Dermis microvascular lymphatic vessel endothelial cell (primary cell): ENCODE measurements around the gene PRRC2B. TPM values are rescaled to one million over a fixed set of nuclear protein-coding genes. Genes with fewer than 3 reads are reported as not detected.
"Not testable (repeated sequence)": the region's sequence is repeated elsewhere in the genome, so short reads cannot be mapped to it uniquely, and the experiment has no call there.

Source experiments
- DNase-seq, 2 donors: peaks; one replicate each; pipeline versions ENCODE4 v3.0.0 to v3.0.0-alpha.2; 2010; ENCODE audit warnings: low read depth in 2 of 2
- total RNA-seq: library from RNA; depleted of rRNA; stranded (reverse); fragments of >200 nt; gene quantifications from 2 replicates; pipeline ENCODE4 v1.2.1, GENCODE V29; 2014

Gene PRRC2B
- total RNA-seq, 1 donor from 2014 or later = 31.1 TPM

DNA sequence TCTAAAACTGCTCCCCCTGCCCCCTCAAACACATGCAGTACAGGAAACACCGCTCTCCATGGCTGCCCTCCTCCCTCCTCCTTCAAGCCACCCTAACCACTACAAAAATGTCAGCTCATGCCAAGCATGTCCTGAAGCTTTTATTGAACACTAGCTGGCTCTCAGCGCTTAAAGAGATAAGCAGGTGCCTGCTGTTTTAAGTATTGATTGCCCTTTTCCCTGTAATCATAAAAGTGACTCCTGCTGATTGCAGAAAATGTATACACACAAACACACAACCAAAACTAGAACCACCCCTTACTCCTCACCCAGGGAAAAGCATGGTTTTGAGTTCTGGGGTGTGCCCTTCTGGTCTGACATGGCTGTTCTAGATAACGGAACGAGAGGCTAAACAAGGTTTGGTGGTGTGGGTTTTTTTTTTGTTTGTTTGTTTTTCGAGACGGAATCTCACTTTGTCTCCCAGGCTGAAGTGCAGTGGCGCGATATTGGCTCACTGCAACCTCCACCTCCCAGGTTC is 140.9 kb downstream of the PRRC2B start:
- no peak for DNase-seq

DNA sequence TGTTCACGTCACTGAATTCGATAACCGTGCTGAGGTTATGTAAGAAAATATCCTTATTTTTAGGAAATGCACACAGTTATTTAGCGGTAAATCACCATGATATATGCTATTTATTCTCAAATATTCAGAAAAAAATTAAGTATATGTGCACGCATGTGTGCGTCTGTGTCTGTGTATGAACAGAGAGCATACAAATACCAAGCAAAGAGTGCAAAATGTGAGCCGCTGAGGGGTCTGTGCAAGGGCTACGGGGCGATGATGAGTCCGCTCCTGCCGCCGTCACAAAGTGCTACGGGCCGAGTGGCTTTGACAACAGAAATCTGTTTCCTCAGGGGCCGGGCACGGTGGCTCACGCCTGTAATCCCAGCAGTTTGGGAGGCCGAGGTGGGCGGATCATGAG is 144.1 kb downstream of the PRRC2B start:
- no peak for DNase-seq

DNA sequence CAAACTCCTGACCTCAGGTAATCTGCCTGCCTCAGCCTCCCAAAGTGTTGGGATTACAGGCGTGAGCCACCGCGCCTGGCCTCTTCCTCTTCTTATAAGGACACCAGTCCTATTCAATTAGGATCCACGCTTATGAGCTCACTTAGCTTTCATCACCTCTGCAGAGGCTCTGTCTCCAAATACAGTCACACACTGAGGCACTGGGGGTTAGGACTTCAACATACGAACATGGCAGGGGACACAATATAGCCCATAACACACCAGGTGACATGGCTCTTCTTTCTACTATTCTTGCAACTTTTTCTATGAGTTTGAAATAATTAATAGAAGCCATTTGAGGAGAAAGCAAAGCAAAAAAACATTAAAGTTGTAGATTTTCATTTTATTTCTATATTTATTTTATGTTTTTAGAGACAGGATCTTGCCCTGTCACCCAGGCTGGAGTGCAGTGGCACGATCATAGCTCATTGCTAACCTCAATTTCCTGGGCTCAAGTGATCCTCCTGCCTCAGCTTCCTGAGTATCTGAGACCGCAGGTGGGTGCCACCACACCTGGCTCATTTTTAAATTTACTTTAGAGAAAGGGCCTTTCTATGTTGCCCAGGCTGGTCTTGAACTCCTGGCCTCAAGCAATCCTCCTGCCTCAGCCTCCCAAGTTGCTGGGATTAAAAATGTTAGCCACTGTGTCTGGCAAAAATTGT is 145.5 kb downstream of the PRRC2B start:
- DNase-seq = no peak

DNA sequence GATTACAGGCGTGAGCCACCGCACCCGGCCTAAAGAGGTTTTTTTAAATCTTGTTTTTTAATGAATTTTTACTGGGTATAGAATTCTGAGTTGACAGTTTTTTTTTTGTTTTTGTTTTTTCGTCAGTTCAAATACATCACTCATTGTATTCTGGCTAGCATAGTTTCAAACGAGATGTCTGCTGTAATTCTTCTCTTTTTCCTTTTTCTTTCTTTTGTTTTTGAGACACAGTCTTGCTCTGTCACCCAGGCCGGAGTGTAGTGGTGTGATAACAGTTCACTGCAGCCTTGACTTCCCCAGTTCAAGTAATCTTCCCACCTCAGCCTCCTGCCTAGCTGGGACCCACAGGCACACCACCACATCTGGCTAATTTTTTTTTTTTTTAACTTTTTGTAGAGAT is 149.3 kb downstream of the PRRC2B start:
- no peak for DNase-seq

DNA sequence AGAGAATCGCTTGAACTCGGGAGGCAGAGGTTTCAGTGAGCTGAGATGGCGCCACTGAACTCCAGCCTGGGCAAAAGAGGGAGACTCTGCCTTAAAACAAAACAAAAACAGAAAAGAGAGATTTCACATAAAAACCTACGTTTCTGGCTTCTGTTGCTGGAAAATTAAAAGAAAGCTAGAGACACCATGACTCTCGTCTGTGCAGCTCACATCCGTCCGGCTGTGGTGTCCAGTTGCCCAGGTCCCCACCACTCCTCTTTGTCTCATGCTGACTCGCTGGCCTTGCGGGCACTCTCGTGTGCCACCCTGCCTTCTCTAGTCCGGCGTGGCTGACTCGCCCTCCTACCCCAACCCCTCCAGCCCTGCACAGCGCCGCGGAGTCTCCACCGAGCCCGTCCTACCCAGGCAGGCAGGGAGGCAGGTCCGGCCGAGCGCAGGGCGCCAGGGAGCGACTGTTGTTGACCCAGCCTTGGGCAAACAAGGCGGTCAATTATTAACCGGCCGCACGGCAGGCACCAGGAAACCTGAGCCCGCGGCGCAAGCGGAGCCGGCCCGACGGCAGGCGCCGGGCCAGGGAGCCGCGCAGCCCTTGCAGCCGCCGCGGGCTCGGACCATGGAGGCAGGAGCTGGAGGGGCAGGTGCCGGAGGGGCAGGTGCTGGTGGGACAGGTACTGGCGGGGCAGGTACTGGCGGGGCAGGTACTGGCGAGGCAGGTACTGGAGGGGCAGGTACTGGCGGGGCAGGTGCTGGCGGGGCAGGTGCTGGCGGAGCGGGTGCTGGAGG is 151.3 kb downstream of the PRRC2B start, which contains the start of gene PRRT1B:
PRRT1B (plus strand) TSS at position 521 of the 783 bp plus-strand sequence; CDS start at position 614, 93 bp downstream.
- DNase-seq = no peak

DNA sequence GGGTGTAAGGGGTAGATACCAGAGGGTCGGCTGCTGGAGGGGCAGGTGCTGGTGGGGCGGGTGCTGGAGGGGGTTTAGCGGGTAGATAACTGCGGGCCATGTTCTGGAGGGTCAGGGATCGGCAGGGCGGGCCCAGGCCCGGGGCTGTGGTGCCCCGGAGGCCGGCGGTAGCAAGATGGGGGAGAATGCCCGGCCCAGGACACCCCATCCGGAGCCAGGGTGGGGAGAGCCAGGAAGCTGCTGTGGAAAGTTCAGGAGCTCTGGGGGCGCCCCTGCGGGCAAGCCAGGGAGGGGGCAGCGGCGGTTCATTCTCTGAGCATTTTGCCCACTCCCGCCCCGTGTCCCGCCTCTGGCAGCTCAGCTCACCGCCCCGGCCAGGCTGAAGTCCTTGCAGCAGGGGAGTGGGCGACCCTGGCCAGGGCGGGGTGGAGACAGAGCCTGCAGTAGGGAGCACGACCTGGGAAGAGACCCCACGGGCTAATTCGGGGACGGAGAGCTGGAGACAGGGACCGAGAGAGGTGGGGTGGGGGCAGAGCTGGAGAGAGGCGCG is 152.0 kb downstream of the PRRC2B start:
- no peak for DNase-seq

DNA sequence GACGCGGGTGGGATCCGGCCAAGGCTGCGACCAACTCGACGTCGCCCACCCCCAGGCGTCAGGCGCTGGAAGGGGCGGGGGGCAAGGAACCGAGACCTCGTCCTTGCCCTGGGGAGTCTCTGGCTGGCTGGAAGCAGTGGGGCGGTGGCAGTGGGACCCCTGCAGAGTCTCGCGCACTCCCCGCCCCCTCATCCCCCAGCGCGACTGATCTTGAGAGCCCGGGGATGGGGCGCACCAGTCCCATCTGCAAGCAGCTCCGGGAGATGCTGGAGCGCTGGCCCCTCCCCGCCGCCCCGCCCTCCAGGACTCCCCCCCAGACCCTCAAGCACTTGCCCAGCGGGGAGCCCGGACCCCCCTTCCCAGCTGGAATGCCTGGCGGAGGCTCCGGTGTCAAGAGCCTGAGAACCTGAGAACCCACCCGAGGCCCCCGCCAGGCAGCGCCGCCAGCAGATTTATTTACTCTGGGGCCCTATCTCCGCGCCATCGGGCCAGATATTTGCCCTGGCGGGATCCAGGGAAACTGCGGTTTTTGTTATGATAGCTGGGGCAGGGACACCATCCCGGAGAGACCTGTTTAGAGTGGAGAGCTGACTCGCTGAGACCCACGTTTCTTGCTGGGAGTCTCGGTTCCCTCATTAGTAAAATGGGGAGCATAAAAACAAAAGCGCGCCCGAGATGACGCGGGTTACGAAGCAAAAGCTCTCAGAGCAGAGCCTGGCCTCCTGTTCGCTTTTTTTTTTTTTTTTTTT is 152.6 kb downstream of the PRRC2B start:
- no peak for DNase-seq

DNA sequence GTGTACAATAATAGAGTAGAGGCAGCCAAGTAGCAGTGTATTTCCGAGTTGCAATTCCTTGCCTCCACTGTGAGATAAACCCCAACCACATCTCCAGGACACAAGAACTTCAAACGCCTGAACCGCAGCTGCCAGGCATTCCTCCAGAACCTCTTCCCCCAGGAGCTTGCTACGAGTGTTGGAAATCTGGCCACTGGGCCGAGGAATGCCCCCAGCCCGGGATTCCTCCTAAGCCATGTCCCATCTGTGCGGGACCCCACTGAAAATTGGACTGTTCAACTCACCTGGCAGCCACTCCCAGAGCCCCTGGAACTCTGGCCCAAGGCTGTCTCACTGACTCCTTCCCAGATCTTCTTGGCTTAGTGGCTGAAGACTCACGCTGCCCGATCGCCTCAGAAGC is 155.3 kb downstream of the PRRC2B start:
- DNase-seq = not testable (repeated sequence)

Other genes starting within 250 kb of the PRRC2B start
- gene FAM78A, start 117.6 kb upstream of the PRRC2B start, total RNA-seq = 3.3 and 4.0 TPM in 2 replicates
- 1.9 and 2.3 TPM in 2 replicates for gene PLPP7, start 104.4 kb upstream of the PRRC2B start, total RNA-seq
- 21.1 and 28.4 TPM in 2 replicates for gene POMT1, start 108.8 kb downstream of the PRRC2B start, total RNA-seq
- gene UCK1, start 137.2 kb downstream of the PRRC2B start, total RNA-seq = 14.0 and 20.6 TPM in 2 replicates
- not detected in 2 replicates for gene PRRT1B, start 151.4 kb downstream of the PRRC2B start, total RNA-seq